K562 (cell line): ENCODE results near the gene ZSCAN25. TPM values are rescaled to one million over a fixed set of nuclear protein-coding genes. Genes with fewer than 3 reads are reported as not detected.

ENCODE experiments used
- ARID1B ChIP-seq: fragments of 450-650 bp; IDR thresholded peaks from 2 replicates; pipeline ENCODE4 v1.6.1; 2016; ENCODE audit warnings: antibody characterized with exemption, mild to moderate bottlenecking, inconsistent platforms
- ATF2 ChIP-seq: sonication (generic); formaldehyde crosslinking; IDR thresholded peaks from 2 replicates; pipeline ENCODE4 v1.8.1; 2022; ENCODE audit warnings: missing genetic modification reagents
- BHLHE40 ChIP-seq: IDR thresholded peaks from 2 replicates; pipeline ENCODE4 v1.6.1; 2011; ENCODE audit warnings: low read length, improper control_type of control experiment
- CBX3 ChIP-seq, 2 experiments: IDR thresholded peaks; 1 replicate in 1 of 2; 2 replicates in 1 of 2; pipeline ENCODE4 v1.6.1; 2012; ENCODE audit warnings: inconsistent platforms in 2 of 2, low read length in 2 of 2, borderline replicate concordance in 1 of 2, control low read depth in 1 of 2
- CTCF ChIP-seq, 3 experiments: IDR thresholded peaks in 2 of 3; conservative IDR thresholded peaks in 1 of 3; 2 replicates each; pipeline ENCODE4 v1.5.1; 2011 to 2012; ENCODE audit warnings: low read length in 3 of 3, mild to moderate bottlenecking in 3 of 3, control low read depth in 2 of 3, improper control_type of control experiment in 1 of 3, inconsistent platforms in 1 of 3, low read depth in 1 of 3, mixed read lengths in 1 of 3, moderate library complexity in 1 of 3; ENCODE audit not compliant: insufficient read depth in 2 of 3
- E2F1 ChIP-seq: sonication (generic); formaldehyde crosslinking; IDR thresholded peaks from 2 replicates; pipeline ENCODE4 v1.8.1; 2023; ENCODE audit warnings: mild to moderate bottlenecking, missing genetic modification reagents, moderate library complexity
- ESRRA ChIP-seq: fragments of 450-650 bp; IDR thresholded peaks from 2 replicates; pipeline ENCODE4 v1.6.1; 2014; ENCODE audit warnings: low read depth, mild to moderate bottlenecking, moderate library complexity, borderline replicate concordance
- STAG1 ChIP-seq: sonication (generic); formaldehyde crosslinking; IDR thresholded peaks from 2 replicates; pipeline ENCODE4 v1.5.0; 2020; ENCODE audit warnings: missing genetic modification reagents, borderline replicate concordance
- TFE3 ChIP-seq: fragments of 450-650 bp; formaldehyde crosslinking; IDR thresholded peaks from 2 replicates; pipeline ENCODE4 v1.4.0; 2020; ENCODE audit warnings: mild to moderate bottlenecking, mixed read lengths
- THAP12 ChIP-seq: fragments of 250-450 bp; sonication (Bioruptor Pico); IDR thresholded peaks from 2 replicates; pipeline ENCODE4 v1.9.0; 2021; ENCODE audit warnings: mild to moderate bottlenecking, inconsistent platforms
- ZMIZ1 ChIP-seq, 2 experiments: fragments of 150-350 bp in 1 of 2; IDR thresholded peaks; 2 replicates each; pipeline ENCODE4 v1.6.1; 2012 to 2016; ENCODE audit warnings: low read depth in 2 of 2, low read length in 2 of 2, mild to moderate bottlenecking in 1 of 2, moderate library complexity in 1 of 2
- ZNF316 ChIP-seq: fragments of 450-650 bp; IDR thresholded peaks from 2 replicates; pipeline ENCODE4 v1.6.1; 2016
- ZNF717 ChIP-seq: fragments of 250-450 bp; sonication (Bioruptor Pico); IDR thresholded peaks from 2 replicates; pipeline ENCODE4 v1.5.0; 2021
- ZSCAN29 ChIP-seq: fragments of 450-650 bp; IDR thresholded peaks from 2 replicates; pipeline ENCODE4 v1.6.1; 2017
- polyA plus RNA-seq, 8 experiments: library from polyadenylated mRNA; depleted of rRNA in 4 of 8; stranded (reverse) in 5 of 8; unstranded in 3 of 8; fragments of >200 nt; fragmentation: Nextera tagmentation in 2 of 8; fragmentation: Illumina TruSeq in 1 of 8; extraction: Ambion mirVana in 2 of 8; extraction: Trizol in 1 of 8; gene quantifications; 2 replicates each; pipeline versions ENCODE4 v1.2.1 to v1.2.3, GENCODE V29; 2011 to 2014; ENCODE audit warnings: inconsistent platforms in 1 of 8, missing spikeins in 1 of 8
- total RNA-seq, 7 experiments: library from RNA; depleted of rRNA in 6 of 7; stranded (reverse); fragments of >200 nt in 6 of 7; fragmentation: Illumina TruSeq in 2 of 7; extraction: Trizol in 2 of 7; gene quantifications; 2 replicates each; pipeline versions ENCODE4 v1.2.1 to v1.2.3, GENCODE V29; 2011 to 2021; ENCODE audit warnings: low replicate concordance in 1 of 7

Gene ZSCAN25
- total and polyA plus RNA-seq, 9 of the 15 experiments (the other 6 are each of a cell fraction or from before 2014, with no cell fraction given) = 0.94 to 18.4 (median 12.8) TPM

GRCh38 chr7:99631295-99632109, 14.8 kb downstream of the ZSCAN25 start (continued):
- TF ChIP-seq ZMIZ1 (IDR thresholded peaks at IDR 0.05; ENCODE audit: low read depth in 2 of 2, low read length in 2 of 2) (no peak), TFE3 (no peak), ARID1B (no peak), ZSCAN29 (no peak), CBX3 (IDR thresholded peaks at IDR 0.05; ENCODE audit: borderline replicate concordance in 1 of 2, low read length in 2 of 2) (0 out of 3 replicates have a peak, but pooled peaks of 1 of the 2 experiments have one; percentile 27), E2F1 (CRISPR knock-in tag) (no peak), ATF2 (no peak), ZNF717 (CRISPR knock-in tag) (no peak), STAG1 (peak; percentile 65; the same call in 1 of the 2 replicates), CTCF (IDR thresholded peaks at IDR 0.05 in 2 of 3, conservative IDR thresholded peaks at IDR 0.05 in 1 of 3; ENCODE audit: insufficient read depth in 2 of 3, low read depth in 1 of 3, low read length in 3 of 3) (peak; percentile 70 to 90 (median 80)), ZNF316 (peak; percentile 83), ESRRA (no peak), THAP12 (CRISPR knock-in tag) (no peak), BHLHE40 (no peak)
